MM.1S (cell line): ENCODE results near the gene C3orf20.

Experiments used
- CTCF ChIP-seq: fragments of 300-600 bp; sonication (generic); IDR thresholded peaks from 2 replicates; pipeline ENCODE4 v1.5.1; 2016; ENCODE audit warnings: antibody characterized with exemption, low read length, mixed read lengths
- EZH2 ChIP-seq: fragments of 300-600 bp; sonication (generic); optimal IDR thresholded peaks from 2 replicates; pipeline ENCODE3; 2017; ENCODE audit warnings: low read depth, mild to moderate bottlenecking, antibody characterized with exemption, low read length, mixed read lengths
- EZH2phosphoT487 ChIP-seq: fragments of 300-600 bp; sonication (generic); IDR thresholded peaks from 2 replicates; pipeline ENCODE4 v1.6.1; 2018; ENCODE audit warnings: antibody characterized with exemption, low read length

GRCh38 chr3:14775563-14775962 is 100.6 kb downstream of the C3orf20 start:
- no peak for TF ChIP-seq CTCF
- no peak for TF ChIP-seq EZH2
- TF ChIP-seq EZH2phosphoT487: no peak
